Activated naive CD4-positive, alpha-beta T cell treated with anti-CD3 and anti-CD28 coated beads for 36 hours (primary cell): Measurements from ENCODE around the gene PRICKLE3. TPM values are rescaled to one million over a fixed set of nuclear protein-coding genes. Genes with fewer than 3 reads are reported as not detected.

Experiments
- CTCF ChIA-PET: fragments of 350-600 bp; sonication (Branson Sonifier 250); formaldehyde crosslinking; loops from one replicate; lab custom pipeline; 2021; ENCODE audit warnings: antibody characterized with exemption; lab: Charles Lee
- DNase-seq: peaks from one replicate; pipeline ENCODE4 v3.0.0-alpha.2; 2020
- H3K27ac Mint-ChIP-seq: one replicate; pipeline ENCODE4 v1.8.0; 2021; ENCODE audit warnings: mild to moderate bottlenecking, mixed read lengths
- H3K27me3 Mint-ChIP-seq: one replicate; pipeline ENCODE4 v1.8.0; 2021; ENCODE audit warnings: low read depth, mixed read lengths
- H3K36me3 Mint-ChIP-seq: one replicate; pipeline ENCODE4 v1.8.0; 2021; ENCODE audit warnings: low read depth, mixed read lengths
- H3K4me1 Mint-ChIP-seq: one replicate; pipeline ENCODE4 v1.8.0; 2021; ENCODE audit warnings: low read depth, mixed read lengths
- H3K4me3 Mint-ChIP-seq: one replicate; pipeline ENCODE4 v1.8.0; 2021; ENCODE audit warnings: mild to moderate bottlenecking, moderate library complexity, mixed read lengths
- H3K9me3 Mint-ChIP-seq: one replicate; pipeline ENCODE4 v1.8.0; 2021; ENCODE audit warnings: mixed read lengths
- intact Hi-C: fragments of 100-400 bp; cut with micrococcal nuclease; formaldehyde crosslinking; loops from one replicate; pipeline ENCODE4 v1.15.1; 2023
- total RNA-seq, 2 experiments: library from RNA; stranded (reverse); gene quantifications; one replicate each; pipeline ENCODE4 v1.2.3, GENCODE V29; 2021

The PRICKLE3 gene
- total RNA-seq, 2 experiments from 2014 or later, result 9.2 to 9.3 TPM

DNA sequence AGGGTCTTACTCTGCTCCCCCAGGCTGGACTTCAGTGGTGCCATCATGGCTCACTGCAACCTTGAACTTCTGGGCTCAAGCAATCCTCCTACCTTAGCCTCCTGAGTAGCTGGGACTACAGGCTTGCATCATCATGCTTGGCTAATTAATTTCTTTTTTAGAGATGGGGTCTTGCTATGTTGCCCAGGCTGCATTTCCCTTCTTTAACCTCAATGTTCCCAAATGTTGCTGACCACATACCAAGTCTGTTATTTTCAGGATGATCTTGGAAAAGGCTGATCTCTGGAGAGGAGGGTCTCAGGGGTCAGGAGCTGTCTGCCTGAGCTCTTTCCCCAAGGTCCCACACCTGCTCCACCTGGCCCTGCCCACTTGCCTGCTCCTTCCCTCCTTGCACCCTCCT lies 33.9 kb upstream of the PRICKLE3 start:
- intact Hi-C loops, result no loop called here

DNA sequence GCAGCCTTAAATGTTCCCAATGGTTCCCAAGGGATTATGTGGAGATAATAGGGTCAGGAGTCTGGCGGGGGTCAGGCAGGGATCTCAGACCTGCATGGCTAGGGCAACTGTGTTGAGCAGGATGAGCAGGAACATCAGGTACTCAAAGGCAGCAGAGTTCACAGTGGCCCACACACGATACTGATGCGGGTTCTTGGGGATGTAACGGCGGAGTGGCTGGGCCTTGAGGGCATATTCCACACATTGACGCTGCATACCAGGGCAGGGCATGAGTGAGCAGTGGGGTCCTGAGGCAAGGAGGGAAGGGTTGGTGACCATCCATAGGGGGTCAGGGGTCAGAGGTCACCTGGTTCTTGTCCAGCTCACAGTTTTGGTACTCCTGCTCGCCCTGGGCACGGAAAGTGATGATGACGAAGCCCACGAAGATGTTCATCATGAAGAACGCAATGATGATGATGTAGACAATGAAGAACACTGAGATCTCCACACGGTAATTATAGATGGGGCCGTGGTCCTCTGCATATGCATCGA lies 28.9 kb upstream of the PRICKLE3 start:
- Mint-ChIP-seq H3K36me3 (no peaks in the 10 kb centered on the region), H3K4me3 (no peak overlapping the region), H3K4me1 (no peaks in the 10 kb centered on the region), H3K9me3 (no peaks in the 10 kb centered on the region), H3K27me3 (no peaks in the 10 kb centered on the region), H3K27ac (no peak overlapping the region)
- CTCF ChIA-PET, result interaction anchor here (0.7 kb wide), 1 partner anchor 22 kb away, joined by 3 read pairs; no protein-coding TSS in a partner anchor
- DNase-seq, result no peak
- intact Hi-C loops, result no loop called here

More for the DNA sequence above, 33.9 kb upstream of the PRICKLE3 start:
- DNase-seq, result no peak
- Mint-ChIP-seq H3K4me1 (no peaks in the 10 kb centered on the region), H3K9me3 (no peaks in the 10 kb centered on the region), H3K27me3 (no peaks in the 10 kb centered on the region), H3K4me3 (no peak overlapping the region), H3K36me3 (no peaks in the 10 kb centered on the region), H3K27ac (no peak overlapping the region)
- CTCF ChIA-PET, result no interaction called here

DNA sequence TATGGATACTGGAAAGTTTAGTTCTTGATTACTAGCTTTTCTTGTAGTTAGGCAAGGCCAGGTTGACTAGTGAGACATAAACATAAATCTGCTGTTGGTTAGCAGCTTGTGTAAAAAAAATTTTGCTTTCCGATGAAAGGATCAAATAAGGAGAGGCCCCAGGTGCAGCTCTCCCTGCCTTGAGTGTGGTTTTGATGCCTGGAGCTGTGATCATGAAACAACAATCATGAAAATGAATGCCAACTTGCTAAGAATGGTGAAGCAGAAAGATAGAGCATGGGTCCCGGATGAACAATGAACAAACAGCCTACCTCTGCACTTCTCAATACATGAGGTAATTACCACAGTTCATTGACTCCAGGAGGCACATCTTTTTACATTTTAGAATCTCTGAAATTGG lies 28.2 kb upstream of the PRICKLE3 start:
- H3K9me3 Mint-ChIP-seq, result no peaks in the 10 kb centered on the region
- H3K27me3 Mint-ChIP-seq, result no peaks in the 10 kb centered on the region
- H3K27ac Mint-ChIP-seq, result no peak overlapping the region
- CTCF ChIA-PET, result interaction anchor here (0.7 kb wide), 1 partner anchor 21 kb away, joined by 3 read pairs; no protein-coding TSS in a partner anchor
- no peak for DNase-seq
- no peaks in the 10 kb centered on the region for H3K36me3 Mint-ChIP-seq
- H3K4me1 Mint-ChIP-seq, result no peaks in the 10 kb centered on the region
- intact Hi-C loops, result no loop called here
- no peak overlapping the region for H3K4me3 Mint-ChIP-seq

DNA sequence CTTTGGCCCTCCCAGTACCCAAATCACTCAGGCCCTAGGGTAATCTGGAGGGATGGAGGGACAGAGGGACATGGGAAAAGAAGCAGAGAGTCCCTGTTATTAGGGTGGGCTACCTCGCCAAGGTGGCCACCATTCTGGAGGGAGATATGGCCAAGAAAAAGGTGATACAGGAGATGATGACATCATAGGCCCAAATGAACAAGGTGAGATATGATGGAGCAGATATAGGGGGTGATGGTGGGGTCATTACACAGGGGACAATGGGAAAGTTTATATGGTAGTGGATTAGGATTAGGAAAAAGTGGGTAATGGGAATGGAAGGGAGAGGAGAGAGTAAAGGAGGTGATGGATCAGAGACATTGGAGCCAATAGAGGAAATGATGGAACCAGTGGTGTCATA lies 26.7 kb upstream of the PRICKLE3 start:
- DNase-seq, result no peak
- H3K27me3 Mint-ChIP-seq, result no peaks in the 10 kb centered on the region
- intact Hi-C loops, result no loop called here
- H3K9me3 Mint-ChIP-seq, result no peaks in the 10 kb centered on the region
- no peaks in the 10 kb centered on the region for H3K36me3 Mint-ChIP-seq
- CTCF ChIA-PET, result no interaction called here
- H3K4me3 Mint-ChIP-seq, result no peak overlapping the region
- no peak overlapping the region for H3K27ac Mint-ChIP-seq
- no peaks in the 10 kb centered on the region for H3K4me1 Mint-ChIP-seq

- CTCF ChIA-PET, result interaction anchor here (0.5 kb wide), 1 partner anchor 26 kb away, joined by 3 read pairs; the partner anchor contains the start of gene PRICKLE3
- H3K4me3 Mint-ChIP-seq, result no peak overlapping the region
Measured at GRCh38 chrX:49212209-49212608, 26.0 kb upstream of the PRICKLE3 start.

GRCh38 chrX:49211074-49211473 lies 24.9 kb upstream of the PRICKLE3 start:
- Mint-ChIP-seq H3K4me1 (no peaks in the 10 kb centered on the region), H3K9me3 (no peaks in the 10 kb centered on the region), H3K36me3 (no peaks in the 10 kb centered on the region), H3K27ac (no peak overlapping the region), H3K27me3 (no peaks in the 10 kb centered on the region), H3K4me3 (no peak overlapping the region)
- no peak for DNase-seq
- CTCF ChIA-PET, result no interaction called here
- intact Hi-C loops, result no loop called here

More at GRCh38 chrX:49212209-49212608, 26.0 kb upstream of the PRICKLE3 start:
- Mint-ChIP-seq H3K27ac (no peak overlapping the region), H3K36me3 (no peaks in the 10 kb centered on the region), H3K4me1 (no peaks in the 10 kb centered on the region), H3K27me3 (no peaks in the 10 kb centered on the region), H3K9me3 (no peaks in the 10 kb centered on the region)
- no peak for DNase-seq
- intact Hi-C loops, result no loop called here

GRCh38 chrX:49210406-49210805 lies 24.2 kb upstream of the PRICKLE3 start:
- CTCF ChIA-PET, result no interaction called here
- no peak for DNase-seq
- intact Hi-C loops, result no loop called here
- Mint-ChIP-seq H3K27ac (no peak overlapping the region), H3K27me3 (no peaks in the 10 kb centered on the region), H3K9me3 (no peaks in the 10 kb centered on the region), H3K4me3 (no peak overlapping the region), H3K4me1 (no peaks in the 10 kb centered on the region), H3K36me3 (no peaks in the 10 kb centered on the region)

GRCh38 chrX:49209434-49210251 lies 23.5 kb upstream of the PRICKLE3 start:
- H3K36me3 Mint-ChIP-seq, result no peaks in the 10 kb centered on the region
- H3K27ac Mint-ChIP-seq, result no peak overlapping the region
- intact Hi-C loops, result loop anchor here (1.0 kb wide), 1 partner anchor 9 kb away; the partner anchor contains the start of gene SYP
- H3K4me1 Mint-ChIP-seq, result no peaks in the 10 kb centered on the region
- no peaks in the 10 kb centered on the region for H3K27me3 Mint-ChIP-seq
- CTCF ChIA-PET, result interaction anchor here (0.6 kb wide), 1 partner anchor 41 kb away, joined by 3 read pairs; no protein-coding TSS in a partner anchor
- H3K9me3 Mint-ChIP-seq, result no peaks in the 10 kb centered on the region
- no peak overlapping the region for H3K4me3 Mint-ChIP-seq
- DNase-seq, result peak; percentile 27

DNA sequence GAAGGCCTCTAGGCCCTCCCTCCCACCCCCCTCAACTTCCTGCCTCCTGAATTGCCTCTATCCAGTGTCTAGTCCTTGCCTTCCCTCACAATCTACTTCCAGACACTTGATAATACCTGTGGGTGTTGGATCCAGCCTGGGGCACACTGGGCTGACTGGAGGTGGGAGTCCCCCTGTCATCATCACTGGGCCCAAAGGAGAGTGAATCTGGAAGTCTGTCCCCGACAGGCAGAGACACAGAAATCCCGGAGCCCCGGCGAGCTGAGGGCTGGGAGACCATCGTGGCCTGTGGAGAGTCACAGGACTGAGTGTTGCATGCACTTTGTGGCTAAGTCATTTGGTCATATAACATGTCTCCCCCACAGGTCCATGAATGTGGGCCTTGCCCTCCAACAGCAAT lies 22.2 kb upstream of the PRICKLE3 start:
- no peaks in the 10 kb centered on the region for H3K4me1 Mint-ChIP-seq
- H3K4me3 Mint-ChIP-seq, result no peak overlapping the region
- no peaks in the 10 kb centered on the region for H3K27me3 Mint-ChIP-seq
- DNase-seq, result no peak
- no peaks in the 10 kb centered on the region for H3K9me3 Mint-ChIP-seq
- H3K36me3 Mint-ChIP-seq, result no peaks in the 10 kb centered on the region
- intact Hi-C loops, result no loop called here
- no peak overlapping the region for H3K27ac Mint-ChIP-seq
- CTCF ChIA-PET, result no interaction called here

- CTCF ChIA-PET, result no interaction called here
- intact Hi-C loops, result no loop called here
- Mint-ChIP-seq H3K9me3 (no peaks in the 10 kb centered on the region), H3K27ac (no peak overlapping the region), H3K27me3 (no peaks in the 10 kb centered on the region), H3K4me1 (no peaks in the 10 kb centered on the region), H3K4me3 (no peak overlapping the region), H3K36me3 (no peaks in the 10 kb centered on the region)
- no peak for DNase-seq
Measured at GRCh38 chrX:49206543-49206942, 20.4 kb upstream of the PRICKLE3 start.

DNA sequence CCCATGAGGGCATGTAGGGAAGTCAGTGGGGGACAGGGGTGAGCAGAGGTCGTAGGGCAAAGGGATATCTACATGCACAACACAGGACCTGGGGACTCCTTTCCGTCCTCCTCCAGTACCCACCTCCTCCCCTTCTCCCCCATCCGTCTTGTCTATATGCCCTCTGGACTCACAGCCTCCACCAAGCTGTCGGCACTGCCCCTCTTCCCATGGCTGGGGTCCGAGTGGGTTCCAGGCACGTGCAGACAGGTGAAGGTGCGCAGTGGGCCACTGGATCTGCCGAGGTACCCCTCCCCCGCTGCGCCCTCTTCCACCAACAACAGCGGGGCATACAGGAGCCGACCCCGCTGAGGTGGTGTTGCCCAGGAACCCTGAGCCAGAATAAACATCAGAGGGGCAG lies 19.3 kb upstream of the PRICKLE3 start:
- H3K4me1 Mint-ChIP-seq, result peaks cover 2% of the 10 kb centered on the region
- intact Hi-C loops, result no loop called here
- no peaks in the 10 kb centered on the region for H3K27me3 Mint-ChIP-seq
- CTCF ChIA-PET, result no interaction called here
- no peaks in the 10 kb centered on the region for H3K36me3 Mint-ChIP-seq
- H3K4me3 Mint-ChIP-seq, result no peak overlapping the region
- DNase-seq, result no peak
- no peak overlapping the region for H3K27ac Mint-ChIP-seq
- H3K9me3 Mint-ChIP-seq, result no peaks in the 10 kb centered on the region

GRCh38 chrX:49204709-49205108 lies 18.5 kb upstream of the PRICKLE3 start:
- Mint-ChIP-seq H3K4me1 (peaks cover 4% of the 10 kb centered on the region), H3K27me3 (no peaks in the 10 kb centered on the region), H3K9me3 (no peaks in the 10 kb centered on the region), H3K4me3 (no peak overlapping the region), H3K27ac (no peak overlapping the region), H3K36me3 (no peaks in the 10 kb centered on the region)
- CTCF ChIA-PET, result no interaction called here
- intact Hi-C loops, result no loop called here
- no peak for DNase-seq

GRCh38 chrX:49204017-49204416 lies 17.8 kb upstream of the PRICKLE3 start:
- no peak overlapping the region for H3K27ac Mint-ChIP-seq
- CTCF ChIA-PET, result no interaction called here
- DNase-seq, result no peak
- H3K4me1 Mint-ChIP-seq, result peaks cover 7% of the 10 kb centered on the region
- H3K36me3 Mint-ChIP-seq, result no peaks in the 10 kb centered on the region
- H3K4me3 Mint-ChIP-seq, result no peak overlapping the region
- intact Hi-C loops, result no loop called here
- no peaks in the 10 kb centered on the region for H3K27me3 Mint-ChIP-seq
- no peaks in the 10 kb centered on the region for H3K9me3 Mint-ChIP-seq
